HG03066 (cell line): Measurements from ENCODE around the gene CLIP4.

Experiments
- ATAC-seq: cut with Tn5 transposase; IDR thresholded peaks from one replicate; pipeline ENCODE4 v1.9.1; 2021; ENCODE audit warnings: low read depth; ENCODE audit not compliant: unreplicated experiment

Gene CLIP4

DNA sequence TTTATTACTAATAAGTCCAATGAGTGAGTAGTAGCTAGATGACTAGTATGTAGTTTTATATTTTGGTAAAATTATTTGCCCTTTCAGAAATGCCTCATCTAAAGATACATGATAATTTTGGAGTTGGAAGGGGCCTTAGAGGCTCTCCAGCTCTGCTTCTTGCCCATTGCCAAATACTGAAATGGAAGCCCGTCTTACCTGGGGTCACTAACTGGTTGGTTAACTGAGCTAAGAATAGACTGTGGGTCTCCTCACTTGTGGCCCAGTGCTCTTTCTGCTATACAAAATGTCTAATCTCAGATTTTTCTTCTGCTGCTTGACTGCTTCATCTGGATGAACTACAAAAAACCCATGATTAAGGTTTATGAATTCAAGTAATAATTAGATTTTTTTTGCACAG, 67.1 kb downstream of the CLIP4 start:
- ATAC-seq, result no peak

- ATAC-seq, result no peak
Observed at GRCh38 chr2:29182920-29183319, 67.7 kb downstream of the CLIP4 start.

- no peak for ATAC-seq
Observed at GRCh38 chr2:29184531-29184930, 69.3 kb downstream of the CLIP4 start.

DNA sequence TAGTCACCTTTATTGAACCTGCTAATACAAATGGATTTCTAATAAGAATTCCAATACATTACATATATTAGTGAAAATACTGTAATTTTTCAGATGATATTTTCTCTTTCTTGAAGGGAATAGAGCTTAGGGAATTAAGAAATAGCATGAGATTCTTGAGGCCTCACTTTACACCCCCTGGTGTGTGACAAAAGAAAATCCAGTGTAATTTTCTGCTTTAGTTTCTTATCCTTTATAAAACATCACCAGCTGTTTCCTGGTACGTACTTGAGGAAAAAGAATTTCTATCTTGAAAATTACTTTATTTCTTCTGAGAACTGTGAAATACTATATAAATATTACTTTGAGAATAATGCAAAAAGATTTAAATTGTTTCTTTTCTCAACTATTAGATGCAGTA, 71.6 kb downstream of the CLIP4 start:
- no peak for ATAC-seq

GRCh38 chr2:29187926-29188325, 72.7 kb downstream of the CLIP4 start:
- ATAC-seq, result no peak

- no peak for ATAC-seq
Observed at GRCh38 chr2:29189052-29189451, 73.8 kb downstream of the CLIP4 start.

GRCh38 chr2:29191817-29192216, 76.6 kb downstream of the CLIP4 start:
- ATAC-seq, result no peak

- ATAC-seq, result no peak
Observed at GRCh38 chr2:29192526-29192925, 77.3 kb downstream of the CLIP4 start.

- ATAC-seq, result no peak
Observed at GRCh38 chr2:29193111-29193510, 77.9 kb downstream of the CLIP4 start.

- ATAC-seq, result no peak
Observed at GRCh38 chr2:29193681-29194080, 78.5 kb downstream of the CLIP4 start.

GRCh38 chr2:29195796-29196195, 80.6 kb downstream of the CLIP4 start:
- no peak for ATAC-seq

- ATAC-seq, result no peak
Observed at GRCh38 chr2:29196792-29197788, 81.9 kb downstream of the CLIP4 start.

DNA sequence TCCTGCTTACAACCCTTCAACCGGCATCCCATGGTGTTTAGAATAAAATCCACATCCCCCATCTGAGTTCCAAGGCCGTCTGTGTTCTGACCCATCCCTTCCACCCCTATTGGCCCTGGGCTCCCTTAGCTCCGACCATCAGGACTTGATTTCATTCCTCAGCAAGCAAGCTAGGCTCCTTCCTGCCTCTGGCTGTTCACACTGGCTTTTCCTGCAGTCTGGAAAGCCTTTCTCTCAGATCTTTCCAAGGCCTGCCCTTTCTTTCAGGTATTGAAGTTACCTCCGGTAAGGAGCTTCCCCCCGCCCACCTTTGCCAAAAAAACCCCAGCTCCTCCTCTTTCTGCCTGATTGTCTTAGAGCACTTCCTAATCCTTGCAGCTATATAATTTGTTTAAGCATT, 86.8 kb downstream of the CLIP4 start:
- no peak for ATAC-seq

- ATAC-seq, result no peak
Observed at GRCh38 chr2:29202819-29203495, 87.7 kb downstream of the CLIP4 start.

DNA sequence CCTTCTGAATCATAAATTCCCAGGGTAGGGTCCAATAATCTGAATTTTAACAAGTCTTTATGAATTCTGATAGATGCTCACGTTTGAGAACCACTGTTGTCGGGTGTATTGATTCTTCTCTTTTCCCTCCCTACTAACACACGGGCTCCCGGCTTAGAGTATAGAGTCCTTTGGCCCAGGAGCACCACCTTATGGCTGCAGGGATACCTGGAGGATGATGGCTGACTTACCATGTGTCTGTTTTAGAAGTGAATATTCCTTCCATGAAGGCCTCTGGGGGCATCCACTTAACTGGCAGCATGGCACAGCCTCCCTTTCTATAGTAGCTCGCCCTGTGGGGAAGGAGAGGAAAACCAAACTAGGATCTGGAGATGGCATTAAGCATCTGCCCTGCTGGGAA, 91.7 kb downstream of the CLIP4 start:
- ATAC-seq, result no peak

DNA sequence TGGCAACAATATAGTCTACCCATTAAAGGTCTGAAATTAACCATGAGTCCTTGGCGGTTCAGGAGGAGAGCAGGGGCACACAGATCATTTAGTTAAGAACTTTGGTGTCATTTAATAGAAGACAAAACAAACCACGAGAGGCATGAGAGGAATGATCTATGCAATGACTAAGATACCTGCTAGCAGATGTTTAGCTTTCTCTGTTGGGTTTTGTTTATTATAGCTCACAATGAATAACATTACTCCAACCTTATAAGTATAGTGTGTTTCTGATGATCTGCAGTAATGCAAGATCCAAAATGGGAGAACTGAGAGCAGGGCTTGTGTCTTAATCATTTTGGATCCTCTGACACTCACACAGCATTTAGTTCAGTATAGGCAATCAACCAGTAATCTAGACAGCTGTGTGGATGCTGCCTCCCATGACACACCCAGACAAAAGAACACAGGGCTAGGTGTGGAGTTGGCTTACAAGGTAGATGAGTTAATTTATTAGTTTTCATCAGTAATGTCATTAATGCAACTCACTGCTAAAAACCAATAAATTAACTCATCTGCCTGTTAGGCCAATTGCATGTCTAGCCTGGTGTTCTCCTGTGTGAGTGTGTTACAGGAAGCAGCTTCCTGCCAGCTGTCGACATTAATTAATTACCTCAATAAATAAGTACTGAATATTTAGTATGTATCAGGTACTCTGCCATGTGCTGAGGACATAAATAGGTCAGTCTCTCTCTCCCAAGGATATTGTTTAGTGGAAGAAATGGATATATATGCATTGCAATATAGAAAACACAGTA, 92.3 kb downstream of the CLIP4 start:
- ATAC-seq, result no peak

GRCh38 chr2:29209551-29209950, 94.3 kb downstream of the CLIP4 start:
- ATAC-seq, result no peak

GRCh38 chr2:29212009-29212408, 96.8 kb downstream of the CLIP4 start:
- no peak for ATAC-seq

GRCh38 chr2:29213888-29214291, 98.7 kb downstream of the CLIP4 start:
- ATAC-seq, result no peak

DNA sequence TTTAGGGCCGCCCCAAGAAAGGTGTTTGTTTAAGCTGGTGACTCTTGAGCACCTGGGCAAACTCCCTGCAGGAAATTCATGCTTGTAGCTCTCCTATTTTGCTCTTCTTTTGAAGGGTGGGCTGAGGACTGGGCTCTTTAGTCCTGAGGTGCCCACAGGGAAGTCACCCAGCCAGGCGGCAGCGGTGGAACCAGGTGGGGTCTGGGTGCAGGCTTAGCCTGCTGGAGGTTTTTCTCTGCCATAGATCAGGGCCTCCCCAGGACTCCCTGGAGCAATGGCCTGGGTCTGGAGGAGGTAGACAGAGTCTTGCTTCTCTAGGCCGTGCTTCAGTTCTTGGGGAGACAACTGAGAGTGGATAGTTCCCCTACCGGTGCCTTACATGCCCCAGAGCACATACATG, 99.9 kb downstream of the CLIP4 start:
- ATAC-seq, result no peak
